Putamen (tissue), 1 donor: ENCODE measurements around the gene AGTPBP1.
"Not testable (repeated sequence)": the region's sequence is repeated elsewhere in the genome, so short reads cannot be mapped to it uniquely, and the experiment has no call there.

ENCODE experiments used
- DNase-seq: peaks from one replicate; pipeline ENCODE4 v3.0.0-alpha.2; 2016; ENCODE audit warnings: low spot score

Gene AGTPBP1

GRCh38 chr9:85631809-85632208 is 109.9 kb downstream of the AGTPBP1 start:
- no peak for DNase-seq

- no peak for DNase-seq
These were observed 111.1 kb downstream of the AGTPBP1 start for GRCh38 chr9:85630676-85631075.

GRCh38 chr9:85617141-85617670 is 124.5 kb downstream of the AGTPBP1 start:
- DNase-seq = no peak

GRCh38 chr9:85615792-85616191 is 126.0 kb downstream of the AGTPBP1 start:
- no peak for DNase-seq

GRCh38 chr9:85610074-85610860 is 131.5 kb downstream of the AGTPBP1 start:
- peak; percentile 93 for DNase-seq

- no peak for DNase-seq
These were observed 135.8 kb downstream of the AGTPBP1 start for GRCh38 chr9:85605905-85606304.

- no peak for DNase-seq
These were observed 137.8 kb downstream of the AGTPBP1 start for GRCh38 chr9:85603936-85604335.

- no peak for DNase-seq
These were observed 139.0 kb downstream of the AGTPBP1 start for GRCh38 chr9:85602742-85603141.

- DNase-seq = no peak
These were observed 141.0 kb downstream of the AGTPBP1 start for GRCh38 chr9:85600675-85601263.

GRCh38 chr9:85599540-85600105 is 142.1 kb downstream of the AGTPBP1 start:
- DNase-seq = no peak

GRCh38 chr9:85594316-85594715 is 147.4 kb downstream of the AGTPBP1 start:
- DNase-seq = no peak

GRCh38 chr9:85586684-85587083 is 155.1 kb downstream of the AGTPBP1 start:
- DNase-seq = no peak

GRCh38 chr9:85577353-85577952 is 164.3 kb downstream of the AGTPBP1 start:
- DNase-seq = no peak

- no peak for DNase-seq
These were observed 165.9 kb downstream of the AGTPBP1 start for GRCh38 chr9:85575868-85576267.

- DNase-seq = not testable (repeated sequence)
These were observed 168.2 kb downstream of the AGTPBP1 start for GRCh38 chr9:85573546-85573945.

- DNase-seq = not testable (repeated sequence)
These were observed 168.8 kb downstream of the AGTPBP1 start for GRCh38 chr9:85572917-85573316.

GRCh38 chr9:85569988-85570387 is 171.8 kb downstream of the AGTPBP1 start:
- no peak for DNase-seq

GRCh38 chr9:85559526-85559925 is 182.2 kb downstream of the AGTPBP1 start:
- no peak for DNase-seq

- no peak for DNase-seq
These were observed 187.4 kb downstream of the AGTPBP1 start for GRCh38 chr9:85554349-85554748.

GRCh38 chr9:85553475-85553874 is 188.3 kb downstream of the AGTPBP1 start:
- no peak for DNase-seq

- no peak for DNase-seq
These were observed 194.2 kb downstream of the AGTPBP1 start for GRCh38 chr9:85547599-85547998.

- DNase-seq = no peak
These were observed 198.6 kb downstream of the AGTPBP1 start for GRCh38 chr9:85543196-85543595.

GRCh38 chr9:85541876-85542275 is 199.9 kb downstream of the AGTPBP1 start:
- DNase-seq = no peak
